HG02678 (cell line): ENCODE measurements around the gene DNASE2B.

Experiments
- ATAC-seq: cut with Tn5 transposase; IDR thresholded peaks from one replicate; pipeline ENCODE4 v1.9.1; 2021; ENCODE audit warnings: mild to moderate bottlenecking, moderate library complexity; ENCODE audit not compliant: unreplicated experiment

The DNASE2B gene

DNA sequence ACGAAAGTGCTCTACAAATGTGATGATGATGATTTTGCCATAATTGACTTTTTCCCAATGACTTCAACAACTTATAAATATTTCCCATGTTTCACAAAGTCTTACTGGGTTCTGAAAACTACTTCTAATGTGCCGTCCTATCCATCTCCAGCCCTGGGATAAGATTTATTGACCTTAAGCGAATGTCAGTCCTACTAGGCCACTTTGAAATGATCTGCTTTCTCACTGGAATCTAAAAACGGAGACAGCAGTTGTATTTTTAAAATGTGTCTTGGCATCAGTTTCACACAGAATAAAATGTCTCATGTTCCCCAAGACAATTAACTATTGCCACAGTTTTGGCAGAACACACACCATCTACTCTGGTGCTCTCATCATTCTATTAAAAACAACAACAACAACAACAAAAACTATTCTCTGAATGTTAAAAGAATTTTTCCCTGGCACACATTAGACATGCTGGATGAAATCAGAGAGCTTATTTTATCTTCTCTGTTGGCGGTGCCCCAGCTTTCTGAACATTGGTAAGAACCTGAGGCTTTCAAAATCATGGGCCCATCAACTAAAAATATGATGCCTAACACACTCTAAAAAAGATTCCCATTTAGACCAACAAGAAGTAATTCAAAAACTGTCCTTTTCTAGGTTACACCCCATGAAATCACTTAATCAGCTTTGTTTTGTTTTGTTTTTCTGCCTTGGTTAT is 23.1 kb upstream of the DNASE2B start:
- ATAC-seq = no peak

GRCh38 chr1:84376000-84376910 is 22.0 kb upstream of the DNASE2B start:
- no peak for ATAC-seq

GRCh38 chr1:84377480-84378095 is 20.7 kb upstream of the DNASE2B start:
- no peak for ATAC-seq

- no peak for ATAC-seq
These were observed 19.0 kb upstream of the DNASE2B start for GRCh38 chr1:84379138-84379916.

DNA sequence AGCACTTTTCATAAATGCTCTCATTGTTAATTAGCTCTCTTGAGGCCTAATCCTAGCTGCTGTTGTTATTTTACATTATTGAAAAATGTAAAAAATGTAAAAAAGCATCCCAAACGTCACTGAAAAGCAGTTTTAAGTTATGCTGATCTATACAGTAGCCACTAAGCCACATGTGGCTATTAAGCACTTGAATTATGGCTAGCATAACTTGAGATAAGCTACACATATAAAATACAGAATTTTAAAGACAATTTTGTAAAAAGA is 18.4 kb upstream of the DNASE2B start:
- ATAC-seq = no peak

GRCh38 chr1:84382127-84382526 is 16.2 kb upstream of the DNASE2B start:
- no peak for ATAC-seq

DNA sequence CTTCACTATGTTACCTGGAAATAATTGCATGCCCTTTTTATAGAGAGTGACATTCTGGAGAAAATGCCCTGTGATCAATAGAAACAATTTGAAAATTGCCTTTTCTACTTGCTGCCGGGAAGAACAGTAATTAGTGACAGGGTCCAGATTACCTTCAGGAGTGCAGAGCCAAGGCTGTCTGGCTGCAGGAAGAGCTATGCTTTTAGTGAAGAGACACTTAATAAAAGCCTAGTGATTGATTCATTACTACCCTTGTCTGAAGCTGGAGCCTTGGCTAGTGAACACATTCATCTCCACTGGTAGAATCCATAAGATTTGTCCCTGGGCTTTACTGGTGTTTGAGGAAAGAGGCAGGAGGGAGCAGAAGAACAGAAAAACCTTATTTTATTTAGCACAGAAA is 12.9 kb upstream of the DNASE2B start:
- no peak for ATAC-seq

DNA sequence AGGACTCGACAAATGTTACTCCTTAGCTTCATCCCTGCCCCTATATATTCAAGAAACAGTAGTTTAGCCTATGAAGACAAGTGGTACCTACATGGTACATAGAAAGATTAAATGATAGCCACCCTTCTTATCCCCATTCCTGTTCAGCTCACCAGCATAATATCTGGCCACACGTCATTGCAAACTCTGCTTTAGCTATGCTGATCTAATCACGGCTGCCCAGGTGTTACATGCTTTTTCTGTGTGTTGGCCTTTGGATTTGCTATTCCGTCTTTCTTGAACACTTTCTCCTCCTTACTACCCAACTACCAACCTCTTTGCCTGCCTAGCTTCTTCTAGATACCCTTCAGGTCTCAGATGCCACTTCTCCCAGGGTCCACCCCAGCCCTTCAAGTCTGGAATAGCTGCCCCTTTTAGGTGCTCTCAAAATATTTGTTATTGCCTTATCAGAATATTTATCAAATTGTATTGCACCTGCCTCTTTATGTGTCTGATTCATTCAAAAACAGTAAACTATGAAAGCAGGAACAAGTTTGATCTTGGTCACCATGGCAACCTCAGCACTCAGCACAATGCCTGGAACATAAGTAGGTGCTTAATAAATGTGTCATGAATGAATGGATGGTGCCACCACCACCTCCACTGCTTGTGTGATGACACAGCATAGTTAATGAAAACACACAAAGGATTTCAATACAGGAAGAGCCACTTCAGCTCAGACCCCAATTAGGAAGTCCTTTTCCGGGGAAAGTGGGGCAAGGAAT is 11.4 kb upstream of the DNASE2B start:
- ATAC-seq = no peak

DNA sequence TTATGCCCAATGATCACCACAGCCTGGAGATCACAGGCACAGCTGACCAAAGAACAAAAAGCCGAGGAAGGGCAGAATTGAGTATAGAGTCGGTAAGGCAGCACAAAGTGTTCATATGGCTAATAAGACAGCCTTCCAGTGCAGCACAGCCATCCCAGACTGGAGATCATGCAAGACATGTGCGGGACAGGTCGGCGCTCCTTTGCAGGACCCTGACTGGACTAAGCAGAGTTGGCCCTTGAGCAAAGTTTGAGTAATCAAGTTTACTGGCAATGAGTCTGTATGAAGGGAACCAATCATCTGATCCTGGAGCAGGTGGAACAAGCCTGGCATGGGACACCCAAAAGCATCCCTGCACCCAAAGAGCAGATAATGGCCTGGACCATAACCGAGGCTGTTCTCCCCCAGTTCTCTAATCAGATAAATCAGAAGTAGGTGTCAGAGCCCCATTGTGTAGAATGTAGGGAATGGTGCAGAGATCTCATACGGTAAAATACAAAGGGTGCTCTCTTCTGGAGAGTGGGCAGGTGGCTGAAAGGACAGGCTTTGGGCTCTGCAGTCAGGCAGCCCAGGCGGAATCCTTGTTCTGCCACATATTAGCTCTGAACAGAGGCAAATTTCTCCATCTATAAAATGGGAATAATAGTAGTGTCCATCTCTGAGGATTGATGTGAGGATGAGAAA is 10.7 kb upstream of the DNASE2B start:
- no peak for ATAC-seq

GRCh38 chr1:84390226-84390625 is 8.1 kb upstream of the DNASE2B start:
- ATAC-seq = no peak

DNA sequence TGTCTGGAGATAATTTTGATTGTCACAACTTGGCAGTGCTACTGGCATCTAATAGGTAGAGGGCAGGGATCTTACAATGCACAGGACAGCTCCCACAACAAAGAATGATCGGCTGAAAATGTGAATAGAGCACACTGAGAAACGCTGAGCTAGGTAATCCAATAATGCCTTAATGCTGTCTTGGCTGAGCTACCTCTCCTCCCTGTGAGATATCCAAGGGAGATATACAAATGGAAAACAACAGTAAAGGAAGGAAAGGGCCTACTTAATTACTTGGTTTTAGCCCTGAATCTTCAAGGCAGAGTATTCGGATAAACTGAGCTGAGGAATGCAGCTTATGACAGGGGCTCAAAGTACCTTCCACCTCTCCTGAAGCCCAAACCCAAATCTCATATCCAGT is 2.9 kb downstream of the DNASE2B start:
- ATAC-seq = no peak

DNA sequence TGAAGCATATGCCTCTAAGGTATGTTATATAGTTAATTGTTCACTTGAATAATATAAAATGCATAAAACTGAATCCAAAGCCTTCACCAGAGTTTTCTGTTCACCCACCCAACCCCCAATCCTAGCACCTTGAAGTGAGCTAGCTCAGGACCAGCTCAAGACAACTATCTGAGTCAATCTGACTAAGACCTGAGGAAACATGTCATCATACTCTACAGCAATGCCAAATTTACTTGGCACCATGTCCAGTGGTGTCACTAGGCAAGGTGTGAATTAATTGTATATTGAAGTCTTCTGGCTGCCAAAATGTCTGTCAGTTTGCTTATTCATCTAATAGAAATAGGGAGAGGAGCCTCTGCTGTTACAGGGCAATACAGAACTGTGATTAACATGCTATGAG is 3.8 kb downstream of the DNASE2B start:
- ATAC-seq = no peak

- ATAC-seq = no peak
These were observed 4.2 kb downstream of the DNASE2B start for GRCh38 chr1:84402501-84402900.

DNA sequence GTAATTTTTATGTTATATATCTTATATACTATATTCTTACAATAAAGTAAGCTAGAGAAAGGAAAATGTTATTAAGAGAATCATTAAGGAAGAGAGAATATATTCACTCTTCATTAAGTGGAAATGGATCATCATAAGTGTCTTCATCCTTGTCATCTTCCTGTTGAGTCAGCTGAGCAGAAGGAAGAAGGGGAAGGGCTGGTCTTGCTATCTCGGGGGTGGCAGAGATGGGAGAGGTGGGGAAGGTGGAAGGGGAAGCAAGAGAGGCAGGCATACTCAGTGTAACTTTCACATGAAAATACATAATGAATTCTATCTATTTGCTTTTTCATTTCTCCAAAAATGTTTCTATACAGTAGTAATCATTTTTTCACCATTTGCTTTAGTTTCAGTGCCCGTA is 5.1 kb downstream of the DNASE2B start:
- no peak for ATAC-seq

DNA sequence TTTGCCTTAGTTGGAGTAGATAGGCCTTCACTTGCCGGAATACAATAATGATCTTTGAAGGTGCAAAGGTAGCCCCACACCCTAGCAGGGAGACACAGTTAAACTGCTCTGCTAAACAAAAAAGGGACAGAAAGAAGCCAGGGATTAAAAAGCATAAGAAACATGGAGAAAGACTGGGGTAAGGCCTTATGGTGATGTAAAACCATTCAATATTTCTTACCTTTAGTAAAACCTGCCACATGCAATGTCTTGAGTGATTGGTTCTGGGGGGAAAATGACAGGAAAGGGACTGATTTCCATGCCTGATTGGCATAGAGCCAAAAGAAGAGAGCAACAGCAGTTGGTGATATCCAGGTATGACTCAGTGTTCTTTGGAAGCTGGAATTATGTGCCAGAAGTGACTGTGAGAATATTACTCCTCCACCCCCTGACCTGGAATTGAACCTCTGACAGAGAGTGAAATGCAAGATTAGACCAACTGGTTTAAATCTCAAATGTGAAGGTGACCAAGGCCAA is 8.1 kb downstream of the DNASE2B start:
- ATAC-seq = no peak

GRCh38 chr1:84407524-84407923 is 9.2 kb downstream of the DNASE2B start:
- ATAC-seq = no peak

GRCh38 chr1:84407958-84408422 is 9.7 kb downstream of the DNASE2B start:
- ATAC-seq = no peak

- ATAC-seq = no peak
These were observed 11.6 kb downstream of the DNASE2B start for GRCh38 chr1:84409888-84410287.

GRCh38 chr1:84410328-84411095 is 12.2 kb downstream of the DNASE2B start:
- ATAC-seq = no peak
